ENCODE measurements around the gene SIX1. TPM values are rescaled to one million over a fixed set of nuclear protein-coding genes. Genes with fewer than 3 reads are reported as not detected.

Gene SIX1
- total RNA-seq, 1 donor from 2014 or later, result 1.1 TPM

GRCh38 chr14:60618241-60618640 lies 31.0 kb downstream of the SIX1 start:
- intact Hi-C loops (cut with DNase I), result no loop called here
- Histone ChIP-seq H3K36me3 (no peaks in the 10 kb centered on the region), H3K27me3 (no peaks in the 10 kb centered on the region), H3K4me1 (peaks cover 0 to 4% of the 10 kb centered on the region in 2 donors), H3K4me3 (no peak overlapping the region), H3K9me3 (no peaks in the 10 kb centered on the region), H3K27ac (no peak overlapping the region)
- TF ChIP-seq CTCF (IDR thresholded peaks at IDR 0.05), result no peak
- no peak for DNase-seq (ENCODE audit: low spot score in 2 of 2)

GRCh38 chr14:60616461-60616959 lies 32.8 kb downstream of the SIX1 start:
- no peak for TF ChIP-seq CTCF (IDR thresholded peaks at IDR 0.05)
- H3K36me3 ChIP-seq, result no peaks in the 10 kb centered on the region
- peak overlapping the region in 1 of 2 donors; percentile 38 for H3K27ac ChIP-seq
- peaks cover 0 to 4% of the 10 kb centered on the region in 2 donors for H3K4me1 ChIP-seq
- H3K9me3 ChIP-seq, result no peaks in the 10 kb centered on the region
- no peaks in the 10 kb centered on the region for H3K27me3 ChIP-seq
- intact Hi-C loops (cut with DNase I), result no loop called here
- peak overlapping the region in 1 of 2 donors; percentile 49 for H3K4me3 ChIP-seq
- no peak for DNase-seq (ENCODE audit: low spot score in 2 of 2)

GRCh38 chr14:60602291-60602690 lies 47.0 kb downstream of the SIX1 start:
- Histone ChIP-seq H3K27me3 (no peaks in the 10 kb centered on the region), H3K9me3 (no peaks in the 10 kb centered on the region), H3K4me1 (no peaks in the 10 kb centered on the region), H3K36me3 (no peaks in the 10 kb centered on the region), H3K4me3 (no peak overlapping the region), H3K27ac (no peak overlapping the region)
- no peak for DNase-seq (ENCODE audit: low spot score in 2 of 2)
- intact Hi-C loops (cut with DNase I), result no loop called here
- no peak for TF ChIP-seq CTCF (IDR thresholded peaks at IDR 0.05)

DNA sequence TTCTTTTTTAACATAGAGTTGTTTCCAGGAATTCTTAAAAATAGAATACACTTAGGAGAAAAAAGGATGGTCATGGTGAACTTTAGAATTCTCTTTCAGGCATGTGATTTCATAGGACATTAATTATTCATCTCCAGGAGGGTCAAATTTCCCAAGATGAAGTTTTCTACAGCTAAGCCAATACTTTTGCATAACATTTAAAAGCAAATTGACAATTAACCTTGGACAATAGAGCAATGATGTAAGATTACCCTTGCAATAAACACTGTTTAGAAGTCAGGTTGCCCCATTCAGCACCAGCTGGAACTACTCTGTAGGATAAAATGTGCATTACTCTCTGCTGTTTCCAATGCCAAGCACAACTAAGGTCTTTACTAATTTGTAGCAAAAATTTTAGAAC lies 49.5 kb downstream of the SIX1 start:
- H3K27me3 ChIP-seq, result no peaks in the 10 kb centered on the region
- no peak for TF ChIP-seq CTCF (IDR thresholded peaks at IDR 0.05)
- no peak overlapping the region for H3K4me3 ChIP-seq
- no peaks in the 10 kb centered on the region for H3K36me3 ChIP-seq
- intact Hi-C loops (cut with DNase I), result no loop called here
- H3K9me3 ChIP-seq, result no peaks in the 10 kb centered on the region
- H3K4me1 ChIP-seq, result no peaks in the 10 kb centered on the region
- H3K27ac ChIP-seq, result no peak overlapping the region
- no peak for DNase-seq (ENCODE audit: low spot score in 2 of 2)

DNA sequence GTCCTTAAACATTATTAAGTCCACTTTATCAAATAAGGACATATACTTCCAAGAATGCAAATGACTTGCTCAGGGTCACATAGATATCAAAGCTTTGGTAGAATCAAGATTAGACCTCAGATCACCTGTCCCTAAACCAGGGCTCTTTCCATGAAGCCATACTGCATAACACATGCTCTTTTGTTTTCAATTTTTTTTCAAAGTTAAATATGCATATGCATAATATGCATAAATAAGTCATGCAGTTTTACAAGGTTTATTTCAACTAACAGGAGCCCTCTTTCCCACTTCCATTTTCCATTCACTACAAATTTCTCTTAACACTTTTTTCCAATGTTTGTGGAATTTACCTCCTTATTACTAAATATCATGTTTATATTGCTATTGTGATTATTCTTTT lies 53.1 kb downstream of the SIX1 start:
- no peaks in the 10 kb centered on the region for H3K4me1 ChIP-seq
- no peak for DNase-seq (ENCODE audit: low spot score in 2 of 2)
- intact Hi-C loops (cut with DNase I), result no loop called here
- H3K27ac ChIP-seq, result no peak overlapping the region
- H3K9me3 ChIP-seq, result no peaks in the 10 kb centered on the region
- no peak overlapping the region for H3K4me3 ChIP-seq
- no peaks in the 10 kb centered on the region for H3K27me3 ChIP-seq
- TF ChIP-seq CTCF (IDR thresholded peaks at IDR 0.05), result no peak
- H3K36me3 ChIP-seq, result no peaks in the 10 kb centered on the region

GRCh38 chr14:60594062-60594461 lies 55.2 kb downstream of the SIX1 start:
- TF ChIP-seq CTCF (IDR thresholded peaks at IDR 0.05), result no peak
- Histone ChIP-seq H3K4me3 (no peak overlapping the region), H3K36me3 (no peaks in the 10 kb centered on the region), H3K27ac (no peak overlapping the region), H3K4me1 (peaks cover 0 to 2% of the 10 kb centered on the region in 2 donors), H3K27me3 (no peaks in the 10 kb centered on the region), H3K9me3 (no peaks in the 10 kb centered on the region)
- DNase-seq (ENCODE audit: low spot score in 2 of 2), result no peak
- intact Hi-C loops (cut with DNase I), result no loop called here

Measured in ascending aorta (tissue), 2 donors.